ENCODE results near the gene GRM5. TPM values are rescaled to one million over a fixed set of nuclear protein-coding genes. Genes with fewer than 3 reads are reported as not detected.

GRM5 gene
- total RNA-seq, 1 experiment from 2014 or later = 0.03 TPM

- Histone ChIP-seq H3K27me3 (ENCODE audit: control insufficient read depth, insufficient read depth, low read length) (no peaks in the 10 kb centered on the region), H3K9me3 (ENCODE audit: control insufficient read depth, insufficient read depth, low read depth, low read length) (peaks cover 5% of the 10 kb centered on the region; the same call in 1 of the 2 replicates), H3K4me3 (ENCODE audit: low read depth in 2 of 2, low read length in 2 of 2) (no peak overlapping the region), H3K36me3 (ENCODE audit: control insufficient read depth, insufficient read depth, low read length) (no peaks in the 10 kb centered on the region), H3K4me1 (ENCODE audit: control insufficient read depth, insufficient read depth, low read length) (peaks cover 5% of the 10 kb centered on the region; the same call in 1 of the 2 replicates), H3K27ac (ENCODE audit: low read length) (no peak overlapping the region)
- no TSS peak for BruUV-seq (replicated peaks)
- intact Hi-C loops (cut with micrococcal nuclease; ENCODE audit: unreplicated experiment) (no loop called here), in situ Hi-C loops (cut with HindIII; ENCODE audit: low pct_unique_long_range_greater_than_20kb, low sequenced_read_pairs) (no loop called here)
- ChIA-PET CTCF (no interaction called here), POLR2A (no interaction called here)
- peak; percentile 90 for ATAC-seq
- TF ChIP-seq CTCF (IDR thresholded peaks at IDR 0.05) (no peak), POLR2AphosphoS5 (IDR thresholded peaks at IDR 0.05; ENCODE audit: low read depth, low read length) (peak; percentile 58)
- peak; percentile 93 for DNase-seq (ENCODE audit: low read depth, low spot score)
Observed at GRCh38 chr11:88555018-88555828, 510.6 kb downstream of the GRM5 start.

- Histone ChIP-seq H3K4me1 (ENCODE audit: control insufficient read depth, insufficient read depth, low read length) (peaks cover 5% of the 10 kb centered on the region; the same call in 1 of the 2 replicates), H3K9me3 (ENCODE audit: control insufficient read depth, insufficient read depth, low read depth, low read length) (peaks cover 5% of the 10 kb centered on the region; the same call in 1 of the 2 replicates), H3K27me3 (ENCODE audit: control insufficient read depth, insufficient read depth, low read length) (no peaks in the 10 kb centered on the region), H3K27ac (ENCODE audit: low read length) (no peak overlapping the region), H3K4me3 (ENCODE audit: low read depth in 2 of 2, low read length in 2 of 2) (no peak overlapping the region), H3K36me3 (ENCODE audit: control insufficient read depth, insufficient read depth, low read length) (no peaks in the 10 kb centered on the region)
- ChIA-PET POLR2A (no interaction called here), CTCF (no interaction called here)
- TF ChIP-seq SIN3A (IDR thresholded peaks at IDR 0.05; ENCODE audit: borderline replicate concordance, insufficient read depth, low read depth, low read length) (no peak), TCF7L2 (IDR thresholded peaks at IDR 0.05; ENCODE audit: low read depth, low read length) (no peak), REST (IDR thresholded peaks at IDR 0.05; ENCODE audit: insufficient read depth in 1 of 2, low read depth in 2 of 2, low read length in 1 of 2) (no peak), POLR2AphosphoS5 (IDR thresholded peaks at IDR 0.05; ENCODE audit: low read depth, low read length) (no peak), CTCF (IDR thresholded peaks at IDR 0.05) (no peak)
- ATAC-seq (no peak), DNase-seq (ENCODE audit: low read depth, low spot score) (no peak)
- intact Hi-C loops (cut with micrococcal nuclease; ENCODE audit: unreplicated experiment) = no loop called here
- in situ Hi-C loops (cut with HindIII; ENCODE audit: low pct_unique_long_range_greater_than_20kb, low sequenced_read_pairs) = no loop called here
- no TSS peak for BruUV-seq (replicated peaks)
Observed at GRCh38 chr11:88553204-88553603, 512.6 kb downstream of the GRM5 start.

Data from Panc1 (cell line).